GM21423 (cell line): ENCODE data around the gene TMEM222.

ENCODE experiments used
- ATAC-seq: cut with Tn5 transposase; IDR thresholded peaks from one replicate; pipeline ENCODE4 v1.9.1; 2021; ENCODE audit warnings: mild to moderate bottlenecking, moderate library complexity; ENCODE audit not compliant: unreplicated experiment

TMEM222 gene

DNA sequence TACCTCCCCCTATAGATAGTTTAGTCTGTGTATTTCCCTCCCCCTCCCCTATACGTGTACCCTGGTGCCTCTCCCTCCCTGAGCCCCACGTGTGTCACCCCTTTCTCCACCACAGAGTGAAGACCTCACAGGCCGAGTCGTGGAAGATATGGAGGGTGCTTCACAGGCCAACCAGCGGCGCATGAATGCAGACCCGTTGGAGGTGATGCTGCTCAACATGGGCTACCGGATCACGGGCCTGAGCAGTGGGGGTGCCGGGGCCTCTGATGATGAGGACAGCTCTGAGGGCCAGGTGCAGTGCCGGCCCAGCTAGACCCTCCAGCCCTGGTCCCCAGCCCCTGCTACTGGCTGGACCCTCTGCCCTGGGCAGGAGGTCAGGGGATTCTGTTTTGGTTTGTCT, 15.9 kb upstream of the TMEM222 start:
- no peak for ATAC-seq

- no peak for ATAC-seq
These were observed 14.8 kb upstream of the TMEM222 start for GRCh38 chr1:27306892-27307761.

GRCh38 chr1:27307874-27308598, 13.9 kb upstream of the TMEM222 start:
- ATAC-seq = no peak

- no peak for ATAC-seq
These were observed 7.8 kb upstream of the TMEM222 start for GRCh38 chr1:27314169-27314568.

DNA sequence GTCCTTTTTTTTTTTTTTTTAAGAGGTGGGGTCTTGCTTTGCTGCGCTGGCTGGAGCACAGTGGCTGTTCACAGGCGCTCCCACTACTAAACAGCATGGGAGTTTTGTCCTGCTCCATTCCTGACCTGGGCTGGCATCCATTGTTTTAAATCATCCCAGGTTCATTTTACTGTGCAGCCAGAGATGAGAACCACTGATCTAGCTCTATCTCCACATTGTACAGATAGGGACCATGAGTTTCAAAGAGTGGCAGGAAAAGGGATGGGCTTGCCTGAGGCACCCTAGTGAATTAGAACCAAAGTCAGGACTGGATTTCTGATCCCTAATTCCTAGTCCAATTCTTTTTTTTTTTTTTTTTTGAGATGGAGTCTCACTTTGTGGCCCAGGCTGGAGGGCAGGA, 7.2 kb upstream of the TMEM222 start:
- ATAC-seq = no peak

- no peak for ATAC-seq
These were observed 5.1 kb upstream of the TMEM222 start for GRCh38 chr1:27316860-27317259.

- no peak for ATAC-seq
These were observed 3.8 kb upstream of the TMEM222 start for GRCh38 chr1:27318136-27318535.

GRCh38 chr1:27318596-27318995, 3.4 kb upstream of the TMEM222 start:
- no peak for ATAC-seq

DNA sequence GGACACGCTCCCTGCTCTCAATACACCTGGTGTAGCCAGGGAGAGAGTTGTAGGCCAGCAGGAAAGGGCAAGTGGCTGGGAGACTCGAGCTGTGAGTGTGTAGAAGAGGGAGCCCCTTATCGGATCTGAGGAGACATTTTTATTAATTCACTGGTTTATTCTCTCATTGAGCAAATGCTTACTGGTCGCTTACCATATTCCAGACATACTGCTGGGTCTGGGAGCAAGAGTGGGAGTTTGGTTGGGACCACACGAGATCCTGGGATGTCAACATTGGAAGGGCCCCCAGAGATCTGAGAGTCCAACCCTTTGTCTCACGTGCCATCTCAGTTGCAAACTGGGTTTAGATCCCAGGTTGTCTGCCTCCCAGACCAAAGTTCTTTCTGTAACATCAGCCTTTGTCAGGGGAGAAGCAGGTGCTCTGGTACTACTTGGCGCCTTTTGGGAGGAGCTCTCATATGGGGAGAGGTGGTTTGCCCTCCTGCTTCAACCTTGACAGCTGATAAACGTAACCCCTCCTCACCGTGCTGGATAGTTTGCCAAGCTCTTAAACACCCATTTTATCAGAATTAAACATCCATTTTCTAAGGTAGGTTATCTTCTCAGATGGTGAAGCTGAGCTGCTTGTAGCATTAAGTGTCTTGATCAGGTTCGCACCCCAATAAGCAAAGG, 742 bp downstream of the TMEM222 start:
- ATAC-seq = no peak

GRCh38 chr1:27325286-27325685, 3.3 kb downstream of the TMEM222 start:
- no peak for ATAC-seq

DNA sequence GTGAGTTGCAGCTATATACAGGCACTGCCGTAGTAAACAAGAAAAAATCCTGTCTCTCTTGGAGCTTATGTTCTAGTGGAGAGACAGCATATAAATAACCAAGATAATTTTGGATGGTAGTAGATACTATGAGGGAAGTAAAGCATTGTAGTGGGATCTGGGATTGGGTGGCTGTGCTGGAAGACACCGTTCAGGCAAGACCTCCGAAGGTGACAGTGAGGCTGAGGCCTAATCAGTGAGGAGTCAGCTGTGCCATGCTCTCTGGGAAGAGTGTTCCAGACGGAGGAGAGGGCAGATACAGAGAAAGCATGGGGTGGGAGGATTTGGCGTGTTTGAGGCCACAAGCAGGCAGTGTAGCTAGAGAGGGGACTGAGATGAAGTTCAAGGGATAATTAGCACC, 6.0 kb downstream of the TMEM222 start:
- ATAC-seq = no peak

- no peak for ATAC-seq
These were observed 8.8 kb downstream of the TMEM222 start for GRCh38 chr1:27330786-27331185.

- no peak for ATAC-seq
These were observed 9.5 kb downstream of the TMEM222 start for GRCh38 chr1:27331426-27331825.

- no peak for ATAC-seq
These were observed 10.0 kb downstream of the TMEM222 start for GRCh38 chr1:27331922-27332321.

- ATAC-seq = no peak
These were observed 10.7 kb downstream of the TMEM222 start for GRCh38 chr1:27332536-27333281.

GRCh38 chr1:27333717-27334279, 11.8 kb downstream of the TMEM222 start:
- no peak for ATAC-seq

DNA sequence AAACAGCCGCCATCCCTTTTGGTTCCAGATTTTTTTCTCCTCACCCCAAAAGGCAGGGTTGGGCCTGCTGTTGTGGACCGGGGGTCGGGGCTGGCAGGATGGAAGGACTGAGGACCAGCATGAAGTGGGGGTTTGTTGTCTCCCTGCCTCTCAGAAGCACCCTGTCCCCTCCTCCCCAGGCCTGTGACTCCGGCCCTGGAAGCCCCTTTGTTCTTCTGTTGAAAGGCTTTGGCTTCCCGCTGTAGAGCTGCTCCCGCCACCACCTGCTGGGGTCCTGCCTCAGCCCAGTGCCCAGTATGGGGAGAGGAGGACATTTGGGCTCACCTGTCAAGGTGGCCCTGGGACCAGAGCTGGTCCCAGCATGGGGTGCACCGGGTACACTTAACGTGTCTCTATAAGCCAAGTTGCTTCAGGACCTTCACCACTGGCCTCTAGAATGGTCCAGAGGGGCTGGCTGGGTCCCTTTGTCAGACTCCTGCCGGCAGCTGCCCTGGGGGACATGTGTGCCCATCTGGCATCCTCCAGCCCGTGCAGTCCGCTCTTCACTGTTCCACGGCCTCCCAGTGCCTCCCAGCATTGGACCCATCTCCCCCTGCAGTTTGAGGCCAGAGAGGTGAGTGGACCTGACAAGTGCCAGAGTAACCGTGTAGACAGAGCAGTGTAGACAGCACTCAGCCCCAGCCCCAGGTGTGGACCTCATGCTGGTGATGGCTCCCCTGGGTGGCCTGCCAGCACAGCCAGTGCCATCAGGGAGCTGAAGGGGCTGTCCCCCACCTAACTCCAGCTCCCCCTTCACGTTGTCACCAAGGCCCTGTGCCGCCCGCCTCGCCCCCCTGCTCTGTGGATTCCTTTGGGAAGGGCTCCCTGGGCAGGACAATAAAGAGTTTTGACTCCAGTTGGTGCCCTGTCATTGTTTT, 13.8 kb downstream of the TMEM222 start:
- no peak for ATAC-seq

- no peak for ATAC-seq
These were observed 14.8 kb downstream of the TMEM222 start for GRCh38 chr1:27336756-27337155.

DNA sequence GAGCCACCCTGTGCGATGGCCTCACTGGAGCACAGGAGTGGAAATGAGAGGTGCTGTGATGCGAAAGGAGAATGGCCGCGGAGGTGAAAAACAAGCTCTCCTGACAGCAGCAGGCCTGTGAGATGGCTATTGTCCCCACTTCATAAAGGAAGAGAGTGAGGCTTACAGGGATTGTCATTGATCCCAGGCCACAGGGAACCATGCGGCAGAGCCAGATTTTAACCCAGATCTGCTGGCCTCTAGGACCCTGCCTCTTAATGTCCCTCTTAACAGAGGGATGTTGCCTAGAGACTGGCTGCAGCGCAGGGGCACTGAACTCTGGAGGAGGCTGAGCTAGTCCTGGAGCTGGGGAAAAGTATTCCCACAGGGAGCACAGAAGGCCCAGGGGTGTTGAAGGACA, 16.8 kb downstream of the TMEM222 start:
- no peak for ATAC-seq

- ATAC-seq = no peak
These were observed 17.2 kb downstream of the TMEM222 start for GRCh38 chr1:27339213-27339612.
